COLO668 (cell line): ENCODE data around the gene EBNA1BP2.
"Not testable (repeated sequence)": the region's sequence is repeated elsewhere in the genome, so short reads cannot be mapped to it uniquely, and the experiment has no call there.

Experiments
- DNase-seq: peaks from one replicate; lab custom pipeline; 2025; ENCODE audit not compliant: unreplicated experiment; lab: John Stamatoyannopoulos, UW

The EBNA1BP2 gene

DNA sequence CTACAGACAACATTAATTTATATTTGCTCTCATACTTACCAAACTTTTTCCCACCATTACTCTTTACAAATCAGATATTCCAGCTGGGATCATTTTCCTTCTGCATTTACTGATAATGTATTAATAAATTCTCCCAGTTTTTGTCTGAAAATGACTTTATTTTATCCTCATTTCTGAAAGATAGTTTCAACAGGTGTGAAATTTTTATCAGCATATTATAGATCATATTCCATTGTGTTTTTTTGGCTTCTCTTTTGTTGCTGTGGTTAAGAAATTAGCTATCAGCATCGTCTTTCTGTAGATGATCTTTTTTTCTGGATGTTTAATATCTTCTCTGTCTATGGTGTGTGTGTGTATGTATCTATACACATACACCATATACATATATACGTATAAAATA, 2.8 kb upstream of the EBNA1BP2 start:
- DNase-seq = no peak

GRCh38 chr1:43172527-43172972, 460 bp upstream of the EBNA1BP2 start:
- peak; percentile 95 for DNase-seq

DNA sequence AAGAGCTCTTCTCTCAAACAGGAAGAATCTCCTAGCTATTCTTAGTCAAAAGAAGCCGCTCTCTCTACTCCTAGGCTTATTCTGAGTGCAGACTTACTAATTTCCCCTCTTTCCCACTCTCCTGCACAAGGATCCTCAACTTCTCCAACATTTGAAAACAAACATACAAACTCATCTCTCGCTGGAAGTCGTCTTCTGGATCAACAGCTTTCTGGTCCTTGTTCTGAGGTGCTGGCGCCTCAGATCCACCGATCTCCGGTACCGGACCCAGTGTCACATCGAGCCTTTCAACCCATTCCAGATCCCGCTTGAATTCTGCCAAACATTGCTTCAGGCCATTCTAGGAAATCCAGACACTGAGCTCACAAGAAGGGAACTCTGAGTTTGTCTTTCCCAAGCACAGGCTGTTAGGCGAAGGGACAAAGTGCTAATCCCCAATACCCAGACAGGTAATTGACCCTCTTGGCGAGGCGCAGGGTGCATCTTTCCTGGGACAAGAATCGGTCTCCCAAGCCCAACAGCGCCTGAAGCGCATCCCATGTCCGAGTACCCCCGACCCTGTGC, 696 bp downstream of the EBNA1BP2 start:
- no peak for DNase-seq

GRCh38 chr1:43165765-43166164, 6.3 kb downstream of the EBNA1BP2 start:
- DNase-seq = no peak

- DNase-seq = no peak
Observed at GRCh38 chr1:43165162-43165561, 6.9 kb downstream of the EBNA1BP2 start.

DNA sequence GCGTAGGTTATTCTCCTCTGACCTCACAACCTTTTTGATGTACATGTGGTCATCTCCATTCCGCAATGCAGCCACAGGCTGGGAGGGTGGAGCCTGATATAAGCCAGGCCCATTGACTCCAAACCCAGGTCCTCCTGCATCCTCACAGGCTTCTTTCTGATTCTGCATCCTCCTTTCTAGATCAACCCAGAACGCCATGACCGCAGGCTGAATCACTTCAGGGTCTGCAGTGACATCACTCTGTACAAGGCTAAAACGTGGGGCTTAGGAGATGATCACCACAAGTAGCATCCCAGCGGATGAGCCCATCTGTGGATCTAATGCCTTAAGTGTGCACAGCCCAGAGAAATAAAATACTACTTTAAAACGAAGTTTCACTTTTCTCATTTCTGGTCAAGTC, 16.1 kb downstream of the EBNA1BP2 start:
- DNase-seq = no peak

GRCh38 chr1:43153443-43153842, 18.6 kb downstream of the EBNA1BP2 start:
- DNase-seq = no peak

GRCh38 chr1:43152866-43153265, 19.2 kb downstream of the EBNA1BP2 start:
- DNase-seq = no peak

GRCh38 chr1:43149889-43150288, 22.2 kb downstream of the EBNA1BP2 start:
- DNase-seq = no peak

- peak; percentile 88 for DNase-seq
Observed at GRCh38 chr1:43147625-43148327, 24.3 kb downstream of the EBNA1BP2 start.

DNA sequence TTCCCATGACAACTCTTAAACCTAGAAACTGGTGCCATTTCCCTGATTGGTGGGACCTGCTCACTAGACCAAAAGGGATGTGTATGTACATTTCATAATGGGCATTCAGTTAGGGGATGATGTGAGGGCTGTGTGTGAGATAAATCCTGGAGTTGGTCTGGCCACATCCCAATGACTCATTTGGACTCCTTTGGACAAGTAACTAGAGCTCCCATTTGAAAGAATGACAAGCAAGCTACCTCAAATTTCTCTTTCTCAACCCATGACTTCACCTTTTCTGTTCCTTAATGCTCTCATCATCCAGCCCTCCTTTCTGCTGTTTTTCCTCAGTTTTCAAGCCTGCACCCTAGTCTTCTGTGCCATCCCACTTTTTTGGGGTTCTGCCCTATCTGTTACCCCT, 27.9 kb downstream of the EBNA1BP2 start:
- DNase-seq = no peak

DNA sequence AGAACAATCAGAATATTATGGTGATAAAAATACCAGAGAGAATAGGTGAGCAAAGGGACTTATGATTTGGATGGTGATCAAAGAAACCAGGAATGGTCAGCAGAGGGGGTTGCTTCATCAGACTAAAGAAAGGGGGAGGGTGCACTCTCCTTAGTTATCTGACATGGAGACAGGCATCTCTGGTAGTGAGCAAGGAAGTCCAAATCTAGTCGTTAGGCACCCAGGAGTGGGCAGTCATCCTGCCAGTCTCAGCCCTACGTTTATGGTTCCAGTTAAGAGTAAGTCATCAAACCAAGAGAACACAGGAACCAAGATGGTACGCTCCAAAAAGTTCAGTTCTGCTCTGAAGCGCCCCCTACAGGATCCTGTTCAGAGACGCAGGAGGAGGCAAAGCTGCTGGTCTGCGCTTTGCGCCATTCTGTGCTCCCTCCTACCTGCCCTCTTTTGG, 28.6 kb downstream of the EBNA1BP2 start:
- peak; percentile 32 for DNase-seq

DNA sequence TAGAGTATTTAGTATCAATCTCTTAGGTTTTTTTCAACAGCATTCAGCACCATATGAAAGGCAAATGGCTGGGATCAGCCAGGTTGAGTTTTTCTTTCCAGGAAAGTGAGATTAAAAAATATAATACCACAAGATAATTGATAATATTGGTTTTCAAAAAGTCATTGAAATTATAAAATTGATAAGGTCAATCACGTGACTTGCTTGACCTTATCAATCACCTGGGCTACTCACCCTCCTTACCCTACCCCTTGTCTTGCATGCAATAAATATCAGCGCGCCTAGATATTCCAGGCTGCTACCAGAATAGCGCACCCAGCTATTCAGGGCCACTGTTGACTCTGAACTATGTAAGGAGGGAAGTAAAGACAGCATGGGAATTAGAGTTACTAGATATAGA, 31.5 kb downstream of the EBNA1BP2 start:
- DNase-seq = no peak

- DNase-seq = no peak
Observed at GRCh38 chr1:43140010-43140409, 32.1 kb downstream of the EBNA1BP2 start.

- not testable (repeated sequence) for DNase-seq
Observed at GRCh38 chr1:43139295-43139694, 32.8 kb downstream of the EBNA1BP2 start.

DNA sequence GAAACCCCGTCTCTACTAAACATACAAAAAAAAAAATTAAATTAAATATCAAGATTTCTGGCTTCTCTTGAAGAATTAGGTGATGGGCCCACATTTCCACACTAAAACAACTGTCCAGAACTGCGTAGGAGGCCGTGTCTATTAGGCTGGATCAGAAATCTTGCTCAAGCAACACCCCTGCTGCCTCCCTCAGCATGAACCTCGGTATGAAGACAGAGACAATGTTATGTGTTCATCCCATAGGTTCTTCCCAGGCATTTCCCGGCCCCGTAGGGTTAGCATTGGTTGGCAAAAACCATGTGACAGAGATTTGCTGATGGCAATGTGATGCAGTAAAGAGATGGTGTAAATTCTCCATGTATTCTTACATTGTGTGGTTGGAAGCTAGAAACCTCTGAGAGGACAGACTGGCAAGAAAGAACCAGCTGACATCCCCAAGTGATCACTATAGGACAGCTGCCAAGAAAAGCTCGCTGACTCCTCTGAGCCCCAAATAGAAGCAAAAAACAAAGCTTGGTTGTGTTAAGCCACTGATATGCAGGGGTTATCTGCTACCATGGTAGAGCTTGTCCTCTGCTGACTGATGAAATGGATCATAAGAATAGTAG, 34.5 kb downstream of the EBNA1BP2 start:
- DNase-seq = no peak

DNA sequence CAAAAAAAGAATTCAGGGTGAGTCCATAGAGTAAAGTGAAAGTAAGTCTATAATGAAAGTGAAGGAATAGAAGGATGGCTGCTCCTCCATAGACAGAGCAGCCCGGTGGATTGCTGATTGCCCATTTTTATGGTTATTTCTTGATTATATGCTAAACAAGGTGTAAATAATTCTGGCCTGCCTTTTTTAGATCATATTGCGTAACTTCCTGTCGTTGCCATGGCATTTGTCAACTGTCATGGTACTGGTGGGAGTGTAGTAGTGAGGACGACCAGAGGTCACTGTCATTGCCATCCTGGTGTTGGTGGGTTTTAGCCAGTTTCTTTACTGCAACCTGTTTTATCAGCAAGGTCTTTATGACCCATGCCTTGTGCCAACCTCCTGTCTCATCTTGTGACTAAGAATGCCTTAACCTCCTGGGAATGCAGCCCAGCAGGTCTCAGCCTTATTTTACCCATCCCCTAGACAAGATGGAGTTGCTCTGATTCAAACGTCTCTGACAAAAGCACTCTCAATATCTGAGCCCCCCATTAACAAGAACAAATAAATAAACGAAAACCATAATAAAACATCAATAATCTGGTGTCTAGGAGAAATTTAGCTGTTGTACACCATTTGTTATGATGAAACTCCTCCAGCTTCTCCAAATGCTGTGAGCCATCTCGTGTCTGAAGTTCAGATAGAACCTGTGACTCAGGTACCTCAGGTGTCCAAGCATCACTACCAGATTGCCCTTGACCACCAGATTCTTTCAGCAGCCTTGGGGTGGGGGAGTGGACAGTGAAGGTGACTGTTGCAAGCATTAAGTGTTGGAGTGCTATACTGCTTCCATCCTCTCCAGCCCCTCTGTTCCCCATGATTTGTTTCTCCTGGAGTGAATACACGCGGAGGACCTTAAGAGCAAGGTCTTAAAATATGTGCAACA, 36.0 kb downstream of the EBNA1BP2 start:
- no peak for DNase-seq

- no peak for DNase-seq
Observed at GRCh38 chr1:43134640-43135039, 37.5 kb downstream of the EBNA1BP2 start.

- DNase-seq = no peak
Observed at GRCh38 chr1:43134068-43134467, 38.0 kb downstream of the EBNA1BP2 start.

GRCh38 chr1:43129426-43129825, 42.7 kb downstream of the EBNA1BP2 start:
- DNase-seq = no peak

GRCh38 chr1:43128816-43129215, 43.3 kb downstream of the EBNA1BP2 start:
- DNase-seq = no peak
